ENCODE results near the gene MPIG6B.
A peak's percentile ranks its signal among the peaks of the same experiment; 100 is the strongest.

MPIG6B gene

DNA sequence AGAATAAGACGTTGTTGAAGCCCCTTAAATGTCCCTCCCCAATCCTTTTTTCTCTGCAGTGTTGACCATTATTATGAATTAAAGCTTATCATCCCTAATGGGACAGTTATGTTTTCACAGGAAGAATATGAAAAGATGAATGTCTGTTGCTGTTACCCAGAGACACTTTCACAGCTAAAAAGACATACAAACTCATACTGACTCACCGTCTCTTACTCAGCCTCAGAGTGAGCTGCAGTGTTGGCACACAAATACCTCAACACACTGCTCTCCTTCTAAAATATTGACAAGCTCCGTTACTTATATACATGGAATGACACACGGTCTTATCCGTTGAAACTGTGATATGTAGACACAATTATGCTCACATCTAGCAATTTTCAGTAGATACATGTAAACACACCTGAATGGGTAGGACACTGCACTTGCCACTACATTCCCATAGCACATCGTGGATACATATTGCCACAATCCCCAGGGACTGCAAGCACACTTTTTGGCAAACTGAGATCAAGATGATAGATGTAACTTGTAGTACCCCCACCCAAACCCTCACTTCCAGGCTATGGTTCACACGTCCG is 29.7 kb downstream of the MPIG6B start:
- no peak for TF ChIP-seq CTCF (IDR thresholded peaks at IDR 0.05; ENCODE audit: insufficient read depth, missing control alignments)
- FAIRE-seq = no peak
- no peak for DNase-seq (ENCODE audit: insufficient read length, low spot score)

DNA sequence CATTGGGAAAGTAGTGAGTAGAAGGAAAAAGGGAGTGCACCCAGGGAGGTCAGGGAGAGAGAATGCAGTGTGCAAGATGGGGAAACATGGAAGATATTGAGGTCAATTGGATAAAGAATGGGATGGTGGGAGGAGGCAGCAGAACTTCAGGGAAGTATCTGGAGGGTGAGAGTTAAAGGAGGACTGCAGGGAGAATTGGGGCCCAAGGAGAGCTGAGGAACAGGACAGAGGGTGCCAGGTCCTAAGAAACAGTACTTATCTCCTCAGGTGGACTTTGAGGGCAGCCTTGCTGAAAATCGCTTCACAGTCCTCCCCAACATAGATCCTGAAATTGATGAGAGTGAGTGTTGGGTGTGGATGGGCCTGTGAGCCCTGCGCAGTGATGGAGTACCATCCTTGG is 35.1 kb downstream of the MPIG6B start:
- DNase-seq (ENCODE audit: insufficient read length, low spot score) (no peak), FAIRE-seq (no peak)
- no peak for TF ChIP-seq CTCF (IDR thresholded peaks at IDR 0.05; ENCODE audit: insufficient read depth, missing control alignments)

- no peak for TF ChIP-seq CTCF (IDR thresholded peaks at IDR 0.05; ENCODE audit: insufficient read depth, missing control alignments)
- DNase-seq (ENCODE audit: insufficient read length, low spot score) (no peak), FAIRE-seq (no peak)
These were observed 37.6 kb downstream of the MPIG6B start for GRCh38 chr6:31760790-31761189.

GRCh38 chr6:31761343-31761742 is 38.2 kb downstream of the MPIG6B start:
- no peak for TF ChIP-seq CTCF (IDR thresholded peaks at IDR 0.05; ENCODE audit: insufficient read depth, missing control alignments)
- DNase-seq (ENCODE audit: insufficient read length, low spot score) (no peak), FAIRE-seq (no peak)

GRCh38 chr6:31762356-31762755 is 39.2 kb downstream of the MPIG6B start, which contains the start of gene SAPCD1:
Gene SAPCD1 (plus strand): TSS chr6:31762656. CDS start chr6:31763055, 399 bp downstream.
- DNase-seq (ENCODE audit: insufficient read length, low spot score) (no peak), FAIRE-seq (no peak)
- no peak for TF ChIP-seq CTCF (IDR thresholded peaks at IDR 0.05; ENCODE audit: insufficient read depth, missing control alignments)

GRCh38 chr6:31762878-31763618 is 39.9 kb downstream of the MPIG6B start:
- no peak for TF ChIP-seq CTCF (IDR thresholded peaks at IDR 0.05; ENCODE audit: insufficient read depth, missing control alignments)
- FAIRE-seq = no peak
- no peak for DNase-seq (ENCODE audit: insufficient read length, low spot score)

GRCh38 chr6:31763619-31763940 is 40.4 kb downstream of the MPIG6B start:
- FAIRE-seq (no peak), DNase-seq (ENCODE audit: insufficient read length, low spot score) (no peak)
- TF ChIP-seq CTCF (IDR thresholded peaks at IDR 0.05; ENCODE audit: insufficient read depth, missing control alignments) = peak; percentile 12
